Measurements from ENCODE around the gene RFK.

- TF ChIP-seq RCOR1 (IDR thresholded peaks at IDR 0.05; ENCODE audit: borderline replicate concordance in 1 of 2, low read depth in 2 of 2, low read length in 2 of 2), result 0 out of 4 replicates have a peak, but pooled peaks of 1 of the 2 experiments have one; percentile 44
- no peak for TF ChIP-seq ZNF639 (CRISPR knock-in tag; conservative IDR thresholded peaks at IDR 0.05 in 1 of 2, IDR thresholded peaks at IDR 0.05 in 1 of 2)
- TF ChIP-seq ZKSCAN3 (CRISPR knock-in tag; IDR thresholded peaks at IDR 0.05), result no peak
- no peak for TF ChIP-seq MEIS2 (IDR thresholded peaks at IDR 0.05; ENCODE audit: partially characterized antibody)
- no peak for TF ChIP-seq POLR2AphosphoS5 (IDR thresholded peaks at IDR 0.05; ENCODE audit: control insufficient read depth, insufficient read depth, low read depth, low read length)
- TF ChIP-seq TCF7L2 (IDR thresholded peaks at IDR 0.05; ENCODE audit: low read depth, low read length), result no peak
- TF ChIP-seq HEY1 (CRISPR knock-in tag; IDR thresholded peaks at IDR 0.05; ENCODE audit: borderline replicate concordance), result no peak
- no peak for TF ChIP-seq ETV6 (IDR thresholded peaks at IDR 0.05; ENCODE audit: borderline replicate concordance in 1 of 2, low read depth in 2 of 2, low read length in 1 of 2)
- TF ChIP-seq ETV6 (CRISPR knock-in tag; IDR thresholded peaks at IDR 0.05; ENCODE audit: borderline replicate concordance), result no peak
- TF ChIP-seq IRF2 (CRISPR knock-in tag; IDR thresholded peaks at IDR 0.05), result no peak
- TF ChIP-seq CEBPB (tag; IDR thresholded peaks at IDR 0.05), result no peak
- TF ChIP-seq MXI1 (IDR thresholded peaks at IDR 0.05; ENCODE audit: low read depth, low read length), result no peak
- TF ChIP-seq CTCF (IDR thresholded peaks at IDR 0.05 in 2 of 3, conservative IDR thresholded peaks at IDR 0.05 in 1 of 3; ENCODE audit: insufficient read depth in 2 of 3, low read depth in 1 of 3, low read length in 3 of 3), result no peak
- no peak for TF ChIP-seq MLX (CRISPR knock-in tag; conservative IDR thresholded peaks at IDR 0.05)
Observed at GRCh38 chr9:76366275-76366674, 28.0 kb downstream of the RFK start.
